ENCODE measurements around the gene SCYGR1.

DNA sequence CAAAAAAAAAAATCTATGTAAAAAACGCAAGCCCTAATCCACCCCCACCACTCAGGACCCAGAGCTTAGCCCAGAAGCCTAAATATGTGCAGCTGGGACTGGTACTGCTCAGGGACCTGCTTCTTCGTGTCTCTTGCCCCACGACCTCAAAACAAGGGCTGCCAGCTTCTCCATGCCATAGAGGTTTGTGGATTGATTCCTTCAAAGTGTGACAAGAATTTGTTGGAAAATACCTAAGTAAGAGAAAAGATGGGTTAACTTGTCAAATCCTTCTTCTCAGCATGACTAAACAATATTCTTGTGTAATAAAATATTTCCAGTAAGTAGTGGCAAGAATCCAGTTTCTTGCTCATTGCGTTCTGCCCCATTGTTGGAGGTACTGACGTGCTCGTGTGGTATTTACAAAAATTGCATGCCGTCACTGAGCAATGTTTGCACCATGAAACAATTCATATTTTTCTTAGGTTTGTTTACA, 825 bp upstream of the SCYGR1 start:
- TF ChIP-seq POLR2A (IDR thresholded peaks at IDR 0.05): no peak
- no peak for TF ChIP-seq CTCF (IDR thresholded peaks at IDR 0.05)

Data from testis (tissue), 2 donors.